Measurements from ENCODE around the gene ASTN2. TPM values are rescaled to one million over a fixed set of nuclear protein-coding genes. Genes with fewer than 3 reads are reported as not detected.

Gene ASTN2
- polyA plus RNA-seq, 1 donor from 2014 or later, result 6.8 TPM

GRCh38 chr9:116643691-116644090, 771.2 kb downstream of the ASTN2 start:
- H3K36me3 ChIP-seq (ENCODE audit: insufficient read depth, low read length), result no peaks in the 10 kb centered on the region
- H3K27me3 ChIP-seq (ENCODE audit: insufficient read depth, low read depth, low read length), result no peaks in the 10 kb centered on the region
- TF ChIP-seq EP300 (conservative IDR thresholded peaks at IDR 0.05; ENCODE audit: poor library complexity, severe bottlenecking) (no peak), POLR2AphosphoS5 (IDR thresholded peaks at IDR 0.05) (no peak), CTCF (IDR thresholded peaks at IDR 0.05; ENCODE audit: poor library complexity, severe bottlenecking) (no peak), MXI1 (conservative IDR thresholded peaks at IDR 0.05; ENCODE audit: poor library complexity, severe bottlenecking) (no peak), SMC3 (conservative IDR thresholded peaks at IDR 0.05; ENCODE audit: poor library complexity) (no peak), EZH2 (IDR thresholded peaks at IDR 0.05; ENCODE audit: borderline replicate concordance, insufficient read depth, low read length, poor library complexity, severe bottlenecking) (no peak), RAD21 (conservative IDR thresholded peaks at IDR 0.05) (no peak), REST (IDR thresholded peaks at IDR 0.05; ENCODE audit: borderline replicate concordance) (no peak), TAF1 (IDR thresholded peaks at IDR 0.05; ENCODE audit: low read depth) (no peak)
- H3K9ac ChIP-seq (ENCODE audit: low read length), result no peak overlapping the region
- H3K4me2 ChIP-seq (ENCODE audit: low read length), result no peak overlapping the region
- H3K9me2 ChIP-seq (ENCODE audit: insufficient read depth, low read length), result no peaks in the 10 kb centered on the region
- H4K20me1 ChIP-seq (ENCODE audit: insufficient read depth), result no peaks in the 10 kb centered on the region
- H2AFZ ChIP-seq (ENCODE audit: low read depth, low read length), result no peak overlapping the region
- H3K79me2 ChIP-seq (replicated peaks; ENCODE audit: insufficient read depth, low read length), result no peaks in the 10 kb centered on the region
- H3K9me3 ChIP-seq (ENCODE audit: low read length), result no peaks in the 10 kb centered on the region
- H3F3A ChIP-seq (ENCODE audit: insufficient read depth, low read length, poor library complexity, severe bottlenecking), result no peaks in the 10 kb centered on the region
- H3K4me3 ChIP-seq (ENCODE audit: low read length), result no peak overlapping the region
- H3K27ac ChIP-seq (ENCODE audit: low read length), result no peak overlapping the region

DNA sequence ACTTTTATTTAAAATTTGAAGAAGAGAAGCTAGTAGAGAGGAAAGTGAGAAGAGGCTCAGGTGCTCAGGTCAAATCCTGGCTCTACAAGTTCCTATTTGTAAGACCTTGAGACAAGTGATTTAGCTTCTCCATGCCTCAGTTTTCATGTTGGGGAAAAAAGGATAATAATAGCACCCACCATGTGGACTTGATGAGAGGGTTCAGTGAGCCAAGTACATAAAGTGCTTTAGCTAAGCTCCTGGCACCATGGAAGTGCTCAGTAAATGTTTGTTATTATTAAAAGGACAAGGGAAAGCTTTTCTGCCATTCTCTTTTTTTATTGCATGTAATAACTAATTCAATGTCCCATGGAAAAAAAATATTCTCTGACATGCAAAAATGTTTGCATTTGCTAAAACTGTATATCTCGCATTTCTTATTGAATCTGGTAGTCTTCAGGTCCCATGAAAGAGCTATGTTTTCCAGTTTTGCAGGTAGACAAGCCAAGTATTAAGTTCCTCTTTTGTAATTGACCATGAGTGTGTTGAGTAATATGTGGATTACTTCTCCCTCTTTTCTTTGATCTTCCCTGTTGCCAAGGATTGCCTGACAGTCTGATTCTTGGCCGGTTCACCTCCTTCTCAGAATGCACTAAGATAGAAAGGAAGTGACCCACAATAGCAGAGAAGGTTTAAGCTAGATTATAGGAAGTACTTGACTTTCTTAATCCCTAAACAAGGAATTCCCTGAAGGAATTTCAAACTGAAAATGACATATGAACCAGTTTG, 773.4 kb downstream of the ASTN2 start:
- no peaks in the 10 kb centered on the region for H3K79me2 ChIP-seq (replicated peaks; ENCODE audit: insufficient read depth, low read length)
- no peak overlapping the region for H3K27ac ChIP-seq (ENCODE audit: low read length)
- H3K27me3 ChIP-seq (ENCODE audit: insufficient read depth, low read depth, low read length), result no peaks in the 10 kb centered on the region
- H3K4me2 ChIP-seq (ENCODE audit: low read length), result no peak overlapping the region
- H3K36me3 ChIP-seq (ENCODE audit: insufficient read depth, low read length), result no peaks in the 10 kb centered on the region
- no peak overlapping the region for H3K4me3 ChIP-seq (ENCODE audit: low read length)
- no peak overlapping the region for H3K9ac ChIP-seq (ENCODE audit: low read length)
- no peaks in the 10 kb centered on the region for H3K9me3 ChIP-seq (ENCODE audit: low read length)
- no peaks in the 10 kb centered on the region for H3F3A ChIP-seq (ENCODE audit: insufficient read depth, low read length, poor library complexity, severe bottlenecking)
- no peak overlapping the region for H2AFZ ChIP-seq (ENCODE audit: low read depth, low read length)
- TF ChIP-seq REST (IDR thresholded peaks at IDR 0.05; ENCODE audit: borderline replicate concordance) (no peak), RAD21 (conservative IDR thresholded peaks at IDR 0.05) (no peak), MXI1 (conservative IDR thresholded peaks at IDR 0.05; ENCODE audit: poor library complexity, severe bottlenecking) (no peak), EZH2 (IDR thresholded peaks at IDR 0.05; ENCODE audit: borderline replicate concordance, insufficient read depth, low read length, poor library complexity, severe bottlenecking) (no peak), EP300 (conservative IDR thresholded peaks at IDR 0.05; ENCODE audit: poor library complexity, severe bottlenecking) (no peak), POLR2AphosphoS5 (IDR thresholded peaks at IDR 0.05) (no peak), TAF1 (IDR thresholded peaks at IDR 0.05; ENCODE audit: low read depth) (no peak), SMC3 (conservative IDR thresholded peaks at IDR 0.05; ENCODE audit: poor library complexity) (no peak), CTCF (IDR thresholded peaks at IDR 0.05; ENCODE audit: poor library complexity, severe bottlenecking) (no peak)
- H3K9me2 ChIP-seq (ENCODE audit: insufficient read depth, low read length), result no peaks in the 10 kb centered on the region
- H4K20me1 ChIP-seq (ENCODE audit: insufficient read depth), result no peaks in the 10 kb centered on the region
